Measurements from ENCODE around the gene TLE1.

TLE1 gene

DNA sequence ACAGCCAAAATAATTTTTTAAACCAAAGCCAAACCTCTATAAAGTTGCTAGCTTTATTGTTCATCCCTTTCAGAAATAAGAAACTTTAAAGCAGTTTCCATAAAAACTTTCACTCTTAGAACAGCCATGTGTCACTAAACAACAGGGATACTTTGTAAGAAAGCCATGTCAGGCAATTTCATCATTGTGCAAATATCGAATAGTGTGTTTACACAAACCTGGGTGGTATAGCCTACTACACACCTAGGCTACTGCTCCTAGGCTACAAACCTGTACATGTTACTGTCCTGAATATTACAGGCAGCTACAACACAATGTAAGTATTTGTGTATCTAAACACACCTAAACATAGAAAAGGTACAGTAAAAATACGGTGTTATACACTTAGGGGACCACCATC, 59.9 kb downstream of the TLE1 start:
- TF ChIP-seq, protein P1, sequence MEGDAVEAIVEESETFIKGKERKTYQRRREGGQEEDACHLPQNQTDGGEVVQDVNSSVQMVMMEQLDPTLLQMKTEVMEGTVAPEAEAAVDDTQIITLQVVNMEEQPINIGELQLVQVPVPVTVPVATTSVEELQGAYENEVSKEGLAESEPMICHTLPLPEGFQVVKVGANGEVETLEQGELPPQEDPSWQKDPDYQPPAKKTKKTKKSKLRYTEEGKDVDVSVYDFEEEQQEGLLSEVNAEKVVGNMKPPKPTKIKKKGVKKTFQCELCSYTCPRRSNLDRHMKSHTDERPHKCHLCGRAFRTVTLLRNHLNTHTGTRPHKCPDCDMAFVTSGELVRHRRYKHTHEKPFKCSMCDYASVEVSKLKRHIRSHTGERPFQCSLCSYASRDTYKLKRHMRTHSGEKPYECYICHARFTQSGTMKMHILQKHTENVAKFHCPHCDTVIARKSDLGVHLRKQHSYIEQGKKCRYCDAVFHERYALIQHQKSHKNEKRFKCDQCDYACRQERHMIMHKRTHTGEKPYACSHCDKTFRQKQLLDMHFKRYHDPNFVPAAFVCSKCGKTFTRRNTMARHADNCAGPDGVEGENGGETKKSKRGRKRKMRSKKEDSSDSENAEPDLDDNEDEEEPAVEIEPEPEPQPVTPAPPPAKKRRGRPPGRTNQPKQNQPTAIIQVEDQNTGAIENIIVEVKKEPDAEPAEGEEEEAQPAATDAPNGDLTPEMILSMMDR (IDR thresholded peaks at IDR 0.05; ENCODE audit: low read depth, low read length, missing control alignments) = no peak
- no peak overlapping the region for H3K4me3 ChIP-seq (ENCODE audit: low read depth, low read length)
- DNase-seq (ENCODE audit: low read depth) = no peak

DNA sequence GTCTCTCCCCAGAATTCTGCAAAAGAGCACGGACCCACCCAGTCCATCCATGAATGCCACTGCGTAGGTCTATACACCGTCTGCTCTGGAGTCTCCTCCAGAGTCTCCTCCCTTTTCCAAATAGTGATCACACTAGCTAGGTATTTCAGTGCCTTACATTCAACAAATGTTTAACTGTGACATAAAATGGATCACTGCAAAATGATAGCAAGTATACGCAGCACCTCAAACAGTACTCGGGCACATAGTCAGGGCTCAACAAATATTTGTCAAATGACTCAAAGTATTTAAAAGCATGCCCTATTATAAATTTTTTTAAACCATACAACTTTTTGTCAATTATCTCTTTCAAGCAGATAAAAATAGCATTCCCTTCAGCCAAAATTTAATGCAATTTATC, 60.5 kb downstream of the TLE1 start:
- H3K4me3 ChIP-seq (ENCODE audit: low read depth, low read length) = no peak overlapping the region
- DNase-seq (ENCODE audit: low read depth) = no peak
- TF ChIP-seq, protein P1 (IDR thresholded peaks at IDR 0.05; ENCODE audit: low read depth, low read length, missing control alignments) = no peak

DNA sequence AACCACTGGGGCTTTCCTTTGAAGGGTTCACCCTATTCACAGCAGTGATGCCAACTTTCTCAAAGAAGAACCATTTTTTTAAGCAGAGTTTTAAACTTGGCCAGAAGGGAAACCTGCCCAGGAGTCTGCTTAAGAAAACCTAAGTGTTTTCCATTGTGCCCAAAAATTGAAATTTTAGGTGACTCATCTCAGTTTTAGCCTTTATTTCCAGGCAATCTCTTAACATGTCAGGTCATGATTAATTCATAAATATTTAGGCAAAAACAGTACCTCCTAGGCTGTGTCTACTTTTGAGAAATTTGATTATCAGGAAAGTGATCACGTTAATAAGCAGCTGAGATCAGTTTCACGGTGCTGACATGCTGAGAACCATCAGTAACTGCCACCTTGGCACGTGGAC, 61.9 kb downstream of the TLE1 start:
- TF ChIP-seq, protein P1 (IDR thresholded peaks at IDR 0.05; ENCODE audit: low read depth, low read length, missing control alignments) = no peak
- H3K4me3 ChIP-seq (ENCODE audit: low read depth, low read length) = no peak overlapping the region
- DNase-seq (ENCODE audit: low read depth) = no peak

DNA sequence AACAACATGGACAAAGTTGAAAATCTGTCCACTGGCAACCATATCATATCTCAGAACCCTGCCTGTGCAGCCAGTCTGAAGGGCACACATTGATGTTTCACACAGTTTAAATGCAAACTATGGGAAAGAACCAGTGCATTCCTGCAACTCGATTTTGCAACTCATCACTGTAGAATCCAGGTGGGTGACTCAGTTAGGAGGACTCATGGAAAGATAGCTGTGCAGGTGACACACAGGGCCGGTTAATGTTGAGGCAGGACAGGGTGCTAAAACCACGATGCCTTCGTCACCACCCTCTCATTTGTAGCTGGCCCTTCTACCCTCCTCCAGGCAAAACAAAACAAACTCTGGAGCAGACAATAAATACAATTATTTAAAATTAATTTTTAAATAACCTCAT, 62.8 kb downstream of the TLE1 start:
- no peak for DNase-seq (ENCODE audit: low read depth)
- no peak overlapping the region for H3K4me3 ChIP-seq (ENCODE audit: low read depth, low read length)
- TF ChIP-seq, protein P1 (IDR thresholded peaks at IDR 0.05; ENCODE audit: low read depth, low read length, missing control alignments) = no peak

DNA sequence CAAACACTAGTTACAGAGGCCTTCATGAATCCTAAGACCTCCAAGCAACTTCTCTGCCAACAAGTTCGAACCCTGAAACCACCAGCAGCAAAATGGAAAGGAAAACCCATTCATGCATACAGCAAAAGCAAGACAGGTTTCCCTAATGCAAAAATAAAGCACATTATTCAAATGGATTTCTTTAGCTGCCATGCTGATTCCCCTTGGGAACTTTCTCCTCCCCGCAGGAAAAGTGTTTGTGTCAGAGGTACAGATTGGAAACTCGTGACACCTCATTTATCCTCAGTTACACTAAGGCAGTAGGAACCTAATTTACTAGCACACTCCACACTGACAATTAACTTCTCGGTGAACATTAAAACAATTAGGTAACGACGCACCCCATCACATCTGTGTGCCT, 63.4 kb downstream of the TLE1 start:
- TF ChIP-seq, protein P1 (IDR thresholded peaks at IDR 0.05; ENCODE audit: low read depth, low read length, missing control alignments) = no peak
- no peak overlapping the region for H3K4me3 ChIP-seq (ENCODE audit: low read depth, low read length)
- DNase-seq (ENCODE audit: low read depth) = no peak

DNA sequence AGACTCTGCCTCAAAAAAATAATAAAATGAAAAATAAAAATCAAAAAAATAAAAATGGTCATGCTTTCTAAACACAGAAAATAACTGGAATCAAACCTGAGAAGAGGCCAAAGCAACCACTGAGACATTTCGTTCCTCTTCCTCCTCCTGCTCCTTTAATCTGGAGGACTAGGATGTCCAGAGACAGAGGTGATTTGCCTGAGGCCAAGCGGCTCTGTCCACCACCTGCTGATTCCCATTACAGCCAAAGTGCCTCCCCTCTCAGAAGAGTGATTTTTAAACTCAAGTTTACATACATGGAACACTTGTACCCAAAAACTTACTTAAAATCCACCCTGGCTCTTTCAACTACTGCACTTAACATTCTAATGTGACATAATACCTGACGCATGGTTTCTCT, 65.6 kb downstream of the TLE1 start:
- DNase-seq (ENCODE audit: low read depth) = no peak
- TF ChIP-seq, protein P1 (IDR thresholded peaks at IDR 0.05; ENCODE audit: low read depth, low read length, missing control alignments) = no peak
- H3K4me3 ChIP-seq (ENCODE audit: low read depth, low read length) = no peak overlapping the region

DNA sequence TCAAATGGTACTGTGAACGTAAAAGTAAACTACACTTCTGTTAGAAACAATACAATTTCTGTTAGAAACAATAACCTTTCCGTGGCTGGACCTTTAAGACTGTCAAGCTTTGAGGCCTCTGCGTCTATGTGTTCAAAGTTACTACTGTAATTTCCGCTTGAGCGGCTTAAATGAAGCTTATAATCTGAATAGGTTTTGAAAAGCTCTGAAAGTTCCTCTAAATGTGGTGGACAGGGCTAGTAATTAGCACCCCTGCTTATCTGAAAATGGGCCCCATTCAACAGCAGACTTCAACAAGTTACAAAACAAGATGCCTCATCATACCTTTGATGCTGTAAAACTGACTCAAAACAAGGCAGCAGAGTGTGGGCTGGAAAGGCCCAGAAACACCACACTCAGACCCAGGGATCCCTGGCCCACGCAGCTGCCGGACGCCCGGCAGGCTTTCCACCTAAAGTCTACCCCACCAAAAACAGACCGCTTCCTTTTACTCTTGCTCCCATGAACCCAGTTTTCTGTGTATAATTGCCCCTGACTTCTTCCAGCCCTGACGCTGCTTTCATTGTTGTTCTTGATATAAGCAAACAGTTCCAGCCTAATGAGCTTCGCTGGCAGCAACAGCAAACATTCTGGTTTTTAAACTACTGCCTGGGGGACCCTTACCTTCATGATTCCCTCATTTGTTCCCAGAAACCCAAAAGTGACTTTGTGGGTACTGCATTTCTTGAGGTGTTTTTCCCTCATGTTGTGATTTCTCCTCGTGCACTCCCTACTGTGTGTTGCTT, 66.7 kb downstream of the TLE1 start:
- no peak for DNase-seq (ENCODE audit: low read depth)
- TF ChIP-seq, protein P1 (IDR thresholded peaks at IDR 0.05; ENCODE audit: low read depth, low read length, missing control alignments) = no peak
- H3K4me3 ChIP-seq (ENCODE audit: low read depth, low read length) = no peak overlapping the region

All from GM12864 (cell line).